HG03025 (cell line): ENCODE results near the gene CFAP92.
"Not testable (repeated sequence)": the region's sequence is repeated elsewhere in the genome, so short reads cannot be mapped to it uniquely, and the experiment has no call there.

Experiments
- ATAC-seq: cut with Tn5 transposase; IDR thresholded peaks from one replicate; pipeline ENCODE4 v1.9.1; 2021; ENCODE audit warnings: mild to moderate bottlenecking, moderate library complexity; ENCODE audit not compliant: unreplicated experiment, low FRiP score

Gene CFAP92

DNA sequence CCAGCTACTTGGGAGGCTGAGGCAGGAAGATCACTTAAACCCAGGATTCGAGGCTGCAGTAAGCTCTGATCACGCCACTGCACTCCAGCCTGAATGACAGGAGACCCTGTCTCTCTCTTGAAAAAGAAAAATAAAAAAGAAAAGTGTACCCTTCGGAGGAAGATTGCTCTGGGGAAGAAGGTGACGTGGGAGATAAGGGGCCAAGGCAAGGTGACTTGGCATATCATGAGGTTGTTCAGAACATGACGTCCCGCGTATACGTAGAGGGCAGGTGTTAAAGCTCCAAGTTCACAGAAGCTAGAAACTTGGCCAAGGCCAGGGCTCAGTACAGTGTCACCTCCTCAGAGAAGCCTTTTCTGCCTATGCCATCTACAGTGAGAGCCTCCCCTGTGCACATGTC is 121.1 kb downstream of the CFAP92 start:
- no peak for ATAC-seq

DNA sequence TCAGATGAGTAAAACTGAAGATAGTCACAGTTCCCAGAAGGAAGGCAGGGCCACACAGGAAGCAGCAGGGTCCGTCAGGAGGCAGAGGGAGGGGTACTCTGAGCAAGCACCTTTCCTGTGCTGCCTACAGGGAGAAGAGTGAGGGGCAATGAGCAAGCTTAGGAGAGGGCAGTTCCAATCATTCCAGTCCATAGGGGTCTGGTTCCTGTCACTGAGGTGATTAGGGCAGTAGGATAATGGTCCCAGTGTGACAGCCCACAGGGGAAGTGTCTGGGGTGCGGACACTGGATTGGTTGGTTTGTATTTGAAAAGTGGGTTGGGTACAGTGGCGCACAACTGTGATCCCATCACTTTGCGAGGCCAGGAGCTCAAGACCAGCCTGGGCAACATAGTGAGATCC is 121.6 kb downstream of the CFAP92 start:
- ATAC-seq, result no peak

DNA sequence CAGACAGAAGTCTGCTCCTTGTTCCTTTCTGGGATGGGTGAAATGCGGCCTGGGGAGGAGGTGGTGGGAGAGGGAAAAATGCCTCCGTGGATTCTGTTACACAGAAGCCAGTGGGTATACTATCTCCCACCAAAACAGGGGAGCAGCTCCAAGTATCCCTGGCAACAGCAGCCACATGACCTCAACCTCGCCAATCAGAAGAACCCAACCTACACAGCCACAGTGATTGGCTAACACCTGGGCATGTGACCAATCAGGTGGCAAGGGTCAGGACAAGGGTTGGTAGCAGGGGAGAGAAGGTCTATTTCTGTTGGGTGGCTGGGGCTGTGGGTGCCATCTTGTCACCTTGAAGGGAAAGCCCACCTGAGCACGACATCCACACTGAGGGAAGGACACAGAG is 123.5 kb downstream of the CFAP92 start:
- no peak for ATAC-seq

DNA sequence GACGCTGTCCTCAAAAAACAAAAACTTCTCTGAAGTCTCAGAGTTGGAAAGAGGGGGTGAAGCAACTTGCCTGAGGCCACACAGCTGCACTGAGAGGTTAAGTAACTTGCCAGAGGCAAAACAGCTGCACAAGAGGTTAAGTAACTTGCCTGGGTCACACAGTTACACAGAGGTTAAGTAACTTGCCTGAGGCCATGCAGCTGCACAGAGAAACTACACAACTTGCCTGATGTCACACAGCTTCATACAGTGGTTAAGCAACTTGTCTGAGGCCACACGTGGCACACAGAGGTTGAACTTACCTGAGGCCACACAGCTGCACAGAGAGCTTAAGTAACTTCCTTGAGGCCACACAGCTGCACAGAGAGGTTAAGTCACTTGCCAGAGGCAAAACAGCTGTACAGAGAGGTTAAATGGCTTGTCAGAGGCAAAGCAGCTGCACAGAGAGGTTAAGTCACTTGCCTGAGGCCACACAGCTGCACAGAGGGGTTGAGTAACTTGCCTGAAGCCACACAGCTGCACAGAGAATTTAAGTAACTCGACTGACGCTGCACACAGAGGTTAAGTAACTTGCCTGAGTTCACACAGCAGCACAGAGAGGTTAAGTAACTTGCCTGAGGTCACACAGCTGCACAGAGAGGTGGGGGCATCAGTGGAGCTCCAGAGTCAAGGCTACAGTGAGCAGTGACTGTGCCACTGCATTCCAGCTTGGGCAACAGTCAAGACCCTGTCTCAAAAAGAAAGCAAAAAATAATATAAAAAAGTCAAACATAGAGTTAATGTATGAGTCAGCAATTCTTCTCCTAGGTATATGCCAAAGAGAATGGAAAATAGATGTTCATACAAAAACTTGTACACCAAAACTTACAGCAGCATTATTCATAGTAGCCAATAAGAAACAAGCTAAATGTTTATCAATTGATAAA is 126.4 kb downstream of the CFAP92 start:
- ATAC-seq, result no peak

DNA sequence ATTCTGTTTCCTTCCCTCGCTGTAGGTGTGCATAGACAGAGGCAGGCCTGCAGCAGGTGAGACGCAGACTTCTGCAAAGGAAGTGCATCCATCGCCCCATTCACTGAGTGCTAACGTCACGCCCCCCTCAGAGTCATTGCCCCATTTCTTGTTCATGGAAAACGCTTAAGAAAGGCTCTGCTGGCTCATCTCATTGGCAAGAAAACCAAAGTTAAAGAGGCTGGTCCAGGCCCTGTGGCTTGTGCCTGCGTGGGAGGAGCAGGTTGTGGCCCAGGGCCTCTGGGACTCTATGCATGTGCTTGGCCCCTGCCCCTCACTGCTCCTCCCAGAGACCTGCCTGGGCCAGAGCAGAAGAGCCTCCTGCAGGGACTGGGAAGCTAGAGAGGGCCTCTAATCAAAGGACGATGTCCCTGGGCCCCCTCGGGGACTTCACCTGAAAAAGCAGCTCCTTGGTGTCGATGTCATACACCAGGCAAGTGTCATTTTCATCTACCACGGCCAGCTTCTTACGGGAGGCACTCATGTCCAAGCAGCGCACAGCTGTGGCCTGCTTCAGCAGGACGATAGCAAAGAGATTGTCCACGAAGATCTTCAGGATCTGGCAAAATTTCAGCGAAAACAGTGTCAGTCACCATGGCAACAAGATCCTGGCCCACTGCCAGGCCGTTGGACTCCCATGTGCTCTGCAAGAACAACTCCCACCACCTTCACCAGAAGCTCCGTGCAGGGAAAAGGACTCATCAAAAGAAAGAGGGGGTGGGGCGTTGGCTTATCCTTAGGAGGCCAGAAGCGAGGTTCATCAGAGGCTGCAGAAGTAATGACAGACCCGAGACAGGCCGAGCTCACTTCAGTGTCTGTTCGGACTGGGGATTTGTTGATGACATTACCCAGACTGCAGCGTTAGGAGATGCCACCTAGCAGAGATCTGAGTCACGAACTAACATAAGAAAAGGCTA is 128.7 kb downstream of the CFAP92 start:
- ATAC-seq, result not testable (repeated sequence)

DNA sequence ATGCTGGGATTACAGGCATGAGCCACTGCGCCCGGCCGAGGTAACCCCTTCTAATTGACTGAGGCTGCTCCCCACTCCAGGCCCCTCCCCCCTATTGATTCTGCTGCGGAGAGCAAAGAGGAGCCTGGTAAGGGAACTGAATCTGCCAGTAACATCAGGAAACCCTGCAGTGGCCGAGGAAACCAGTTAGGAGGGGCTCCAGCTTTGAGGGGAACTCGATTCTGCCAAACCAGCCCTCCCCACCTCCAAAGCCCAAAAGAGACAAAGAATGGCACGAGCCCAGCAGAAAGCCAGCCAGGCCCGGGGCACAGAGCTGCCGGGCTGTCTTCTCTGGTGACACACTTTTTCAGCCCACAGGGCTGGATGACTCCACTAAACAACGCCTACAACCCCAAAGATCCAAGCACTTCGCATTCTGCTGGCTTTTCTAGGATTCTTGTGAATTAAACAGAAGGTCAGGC is 129.5 kb downstream of the CFAP92 start:
- ATAC-seq, result no peak

DNA sequence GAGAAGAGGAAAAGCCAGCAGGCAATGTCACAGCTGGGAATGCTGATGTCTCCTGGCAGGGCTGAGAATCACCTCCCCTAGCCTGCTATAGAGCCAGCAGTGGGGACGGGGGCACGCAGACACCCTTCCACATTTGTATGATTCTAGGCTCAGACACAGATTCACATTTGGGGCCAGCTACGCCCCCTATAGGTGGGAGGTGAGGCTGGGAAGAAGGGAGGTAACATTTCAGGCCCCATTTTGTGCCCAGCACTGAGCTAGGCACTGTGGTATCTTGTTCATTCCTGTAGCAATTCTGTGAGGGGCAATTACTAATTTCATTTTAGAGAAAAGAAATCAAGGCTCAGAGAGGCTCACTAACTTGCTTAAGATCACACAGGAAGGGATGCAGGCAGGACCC is 130.3 kb downstream of the CFAP92 start:
- no peak for ATAC-seq

DNA sequence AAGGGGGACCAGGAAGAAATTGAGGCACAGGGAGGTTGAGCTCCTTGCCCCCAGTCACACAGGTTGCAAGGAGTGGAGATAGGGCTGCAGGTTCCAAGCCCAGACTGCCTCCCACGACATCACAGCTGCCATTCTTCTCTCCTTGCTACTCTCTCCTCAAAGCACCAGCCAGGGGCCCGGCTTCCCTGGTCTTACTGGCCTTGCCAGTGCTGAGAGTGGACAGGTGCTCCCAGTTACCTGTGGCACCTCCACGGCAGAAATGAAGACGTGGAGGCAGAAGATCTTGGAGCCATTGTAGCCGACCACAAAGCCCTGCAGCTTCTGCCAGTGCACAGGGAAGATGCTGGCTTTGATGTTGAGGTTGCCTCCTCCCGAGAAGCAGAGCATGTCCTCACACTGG is 132.4 kb downstream of the CFAP92 start:
- ATAC-seq, result no peak
